Endothelial cell of umbilical vein (primary cell): ENCODE data around the gene INHA. TPM values are rescaled to one million over a fixed set of nuclear protein-coding genes. Genes with fewer than 3 reads are reported as not detected.

ENCODE experiments used
- BruUV-seq: library from RNA; stranded (reverse); fragments of 400-500 nt; replicated peaks from 2 replicates; lab custom pipeline; 2021; lab: Mats Ljungman, UMichigan
- CTCF ChIA-PET: fragments of 300-600, 350-600 bp; sonication (Branson Sonifier 250); formaldehyde crosslinking; loops from one replicate; lab custom pipeline; 2021; ENCODE audit warnings: antibody characterized with exemption, inconsistent platforms; lab: Charles Lee
- POLR2A ChIA-PET: fragments of 300-600, 350-600 bp; sonication (Branson Sonifier 250); formaldehyde crosslinking; loops from one replicate; lab custom pipeline; 2021; ENCODE audit warnings: antibody characterized with exemption, inconsistent platforms; lab: Charles Lee
- DNase-seq: peaks from one replicate; pipeline ENCODE4 v3.0.0-alpha.2; 2011; ENCODE audit warnings: low read depth, low spot score
- FAIRE-seq: peaks from 2 replicates; lab custom pipeline; 2011; peaks lifted over from hg19 to GRCh38; lab: Jason Lieb, UNC
- H2AFZ ChIP-seq: 2 replicates; pipeline ENCODE4 v1.6.0; 2012; ENCODE audit warnings: low read depth, low read length, control low read depth, inconsistent platforms
- H3K27ac ChIP-seq: 2 replicates; pipeline ENCODE4 v1.5.1; 2011; ENCODE audit warnings: low read depth, mild to moderate bottlenecking, control low read depth, low read length, moderate library complexity; ENCODE audit not compliant: insufficient read depth
- H3K27me3 ChIP-seq, 2 experiments: 2 replicates each; pipeline versions ENCODE4 v1.6.0 to v1.6.1; 2011; ENCODE audit warnings: low read length in 2 of 2, mixed read lengths in 1 of 2; ENCODE audit not compliant: control insufficient read depth in 2 of 2, insufficient read depth in 2 of 2
- H3K36me3 ChIP-seq, 2 experiments: 2 replicates in 1 of 2; 3 replicates in 1 of 2; pipeline ENCODE4 v1.5.1; 2011; ENCODE audit warnings: low read length in 2 of 2, mild to moderate bottlenecking in 1 of 2, moderate library complexity in 1 of 2; ENCODE audit not compliant: control insufficient read depth in 2 of 2, insufficient read depth in 2 of 2; ENCODE audit errors: extremely low read depth in 1 of 2
- H3K4me1 ChIP-seq: 3 replicates; pipeline ENCODE4 v1.5.1; 2011; ENCODE audit warnings: mild to moderate bottlenecking, low read length; ENCODE audit not compliant: control insufficient read depth, insufficient read depth; ENCODE audit errors: extremely low read depth
- H3K4me2 ChIP-seq: 2 replicates; pipeline ENCODE4 v1.6.1; 2011; ENCODE audit warnings: low read length, control low read depth, mixed read lengths; ENCODE audit not compliant: insufficient read depth
- H3K4me3 ChIP-seq, 3 experiments: fragments of 200-600 bp in 1 of 3; sonication (generic), shearing (Covaris generic) in 1 of 3; replicated peaks in 1 of 3; 2 replicates each; pipeline ENCODE4 v1.5.1; 2011 to 2016; ENCODE audit warnings: control low read depth in 3 of 3, low read length in 3 of 3, mild to moderate bottlenecking in 2 of 3, inconsistent platforms in 1 of 3, low read depth in 1 of 3, moderate library complexity in 1 of 3; ENCODE audit not compliant: insufficient read depth in 1 of 3
- H3K79me2 ChIP-seq: 2 replicates; pipeline ENCODE4 v1.6.0; 2012; ENCODE audit warnings: low read length, inconsistent platforms; ENCODE audit not compliant: control insufficient read depth, insufficient read depth
- H3K9ac ChIP-seq: replicated peaks from 2 replicates; pipeline ENCODE3; 2011; ENCODE audit warnings: low read length, control low read depth; ENCODE audit not compliant: insufficient read depth; ENCODE audit errors: extremely low read depth
- H3K9me1 ChIP-seq: replicated peaks from 3 replicates; pipeline ENCODE4 v1.6.0; 2011; ENCODE audit warnings: mild to moderate bottlenecking, low read length; ENCODE audit not compliant: control insufficient read depth, insufficient read depth; ENCODE audit errors: extremely low read depth
- H3K9me3 ChIP-seq: replicated peaks from 2 replicates; pipeline ENCODE4 v1.5.1; 2012; ENCODE audit warnings: low read length, inconsistent platforms; ENCODE audit not compliant: control insufficient read depth, insufficient read depth
- H4K20me1 ChIP-seq: replicated peaks from 2 replicates; pipeline ENCODE3; 2011; ENCODE audit warnings: mild to moderate bottlenecking, low read length; ENCODE audit not compliant: control insufficient read depth, insufficient read depth; ENCODE audit errors: extremely low read depth
- EZH2 ChIP-seq: IDR thresholded peaks from 2 replicates; pipeline ENCODE4 v1.6.1; 2012; ENCODE audit warnings: borderline replicate concordance, low read depth, mild to moderate bottlenecking, moderate library complexity, low read length, inconsistent platforms; ENCODE audit not compliant: severe bottlenecking
- FOS ChIP-seq: IDR thresholded peaks from 2 replicates; pipeline ENCODE4 v1.6.1; 2011; ENCODE audit warnings: mild to moderate bottlenecking, low read length, moderate library complexity, borderline replicate concordance; ENCODE audit not compliant: insufficient read depth
- GATA2 ChIP-seq: IDR thresholded peaks from 2 replicates; pipeline ENCODE4 v1.7.0; 2011; ENCODE audit warnings: low read depth, mild to moderate bottlenecking, moderate library complexity, mixed read lengths, low read length; ENCODE audit not compliant: insufficient read length, insufficient read depth
- JUN ChIP-seq: IDR thresholded peaks from 2 replicates; pipeline ENCODE4 v1.6.1; 2011; ENCODE audit warnings: borderline replicate concordance, low read depth; ENCODE audit not compliant: insufficient read length, insufficient read depth
- MYC ChIP-seq: IDR thresholded peaks from one replicate; pipeline ENCODE4 v1.6.1; 2011; ENCODE audit warnings: mild to moderate bottlenecking, low read depth, low read length
- POLR2A ChIP-seq: IDR thresholded peaks from 2 replicates; pipeline ENCODE4 v1.6.1; 2012; ENCODE audit warnings: low read depth, mild to moderate bottlenecking, control low read depth, low read length
- POLR2AphosphoS5 ChIP-seq: IDR thresholded peaks from 2 replicates; pipeline ENCODE4 v1.6.1; 2012; ENCODE audit warnings: low read depth, mild to moderate bottlenecking, control low read depth, low read length, moderate library complexity; ENCODE audit not compliant: insufficient read depth
- dilution Hi-C: fragments of 300-500 bp; cut with MboI; formaldehyde crosslinking; loops from one replicate; pipeline ENCODE4 v1.15.0; 2019; ENCODE audit warnings: low sequenced_read_pairs; ENCODE audit not compliant: extremely low pct_ligation_motif_present
- intact Hi-C: fragments of 100-400 bp; cut with micrococcal nuclease; formaldehyde crosslinking; loops from one replicate; pipeline ENCODE4 v1.10.0; 2022
- polyA plus RNA-seq, 4 experiments: library from polyadenylated mRNA; depleted of rRNA in 3 of 4; stranded (reverse) in 3 of 4; unstranded in 1 of 4; fragments of >200 nt; gene quantifications; 2 replicates each; pipeline versions ENCODE4 v1.2.1 to v1.2.3, GENCODE V29; 2011 to 2012; ENCODE audit warnings: missing spikeins in 1 of 4
- total RNA-seq: library from RNA; stranded (reverse); gene quantifications from 2 replicates; pipeline ENCODE4 v1.2.3, GENCODE V29; 2021
- TF ChIP-seq, protein P1 (sequence below): IDR thresholded peaks from 2 replicates; pipeline ENCODE4 v1.6.1; 2011; ENCODE audit not compliant: insufficient read depth, insufficient read length
- TF ChIP-seq, protein P2 (sequence below), 2 donors: IDR thresholded peaks; 1 replicate in 1 of 2; 2 replicates in 1 of 2; pipeline ENCODE4 v1.5.1; 2011; ENCODE audit warnings: low read length in 2 of 2, mild to moderate bottlenecking in 2 of 2, moderate library complexity in 2 of 2, control low read depth in 1 of 2, inconsistent platforms in 1 of 2, low read depth in 1 of 2; ENCODE audit not compliant: insufficient read depth in 1 of 2; ENCODE audit errors: extremely low read depth in 1 of 2

Gene INHA
- total and polyA plus RNA-seq, 2 donors (not counting 3 experiments of a cell fraction or from before 2014, with no cell fraction given), result 0.06 TPM; not detected in 1

DNA sequence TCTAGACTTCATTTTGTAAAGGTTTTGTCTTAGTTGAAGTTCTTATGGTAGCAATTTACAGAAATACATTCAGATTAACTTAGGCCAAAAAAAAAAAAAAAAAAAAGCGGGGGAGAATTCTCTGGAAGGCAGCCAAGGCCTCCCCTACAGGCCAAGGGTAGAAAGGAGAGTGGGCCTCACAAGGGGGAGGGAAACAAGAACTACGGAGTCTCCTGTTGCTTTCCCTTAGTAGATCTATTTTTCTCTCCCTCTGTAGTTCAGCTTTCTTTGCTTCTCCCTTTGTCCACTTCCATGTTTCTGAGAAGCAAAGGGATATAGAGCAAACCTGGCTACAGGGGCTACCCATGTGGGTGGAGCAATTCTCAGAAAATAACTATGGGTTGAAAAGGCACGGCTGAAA, 23.1 kb downstream of the INHA start:
- Histone ChIP-seq H3K36me3 (no peaks in the 10 kb centered on the region), H3K9ac (no peak overlapping the region), H4K20me1 (no peaks in the 10 kb centered on the region), H3K4me1 (peaks cover 12% of the 10 kb centered on the region), H3K9me1 (no peaks in the 10 kb centered on the region), H2AFZ (no peak overlapping the region), H3K79me2 (no peaks in the 10 kb centered on the region), H3K9me3 (no peaks in the 10 kb centered on the region), H3K4me3 (no peak overlapping the region), H3K27me3 (peaks cover 0 to 2% of the 10 kb centered on the region in 2 experiments), H3K4me2 (no peak overlapping the region), H3K27ac (no peak overlapping the region)
- CTCF ChIA-PET, result interaction anchor here (0.7 to 3.6 kb wide), 3 partner anchors 35 to 99 kb away, joined by 4 to 23 read pairs (median 4); a partner anchor contains a TSS
- FAIRE-seq, result no peak
- dilution Hi-C loops, result no loop called here
- intact Hi-C loops, result no loop called here
- POLR2A ChIA-PET, result no interaction called here
- BruUV-seq, result no TSS peak
- no peak for TF ChIP-seq GATA2
- no peak for TF ChIP-seq POLR2A
- no peak for TF ChIP-seq EZH2
- DNase-seq, result no peak

DNA sequence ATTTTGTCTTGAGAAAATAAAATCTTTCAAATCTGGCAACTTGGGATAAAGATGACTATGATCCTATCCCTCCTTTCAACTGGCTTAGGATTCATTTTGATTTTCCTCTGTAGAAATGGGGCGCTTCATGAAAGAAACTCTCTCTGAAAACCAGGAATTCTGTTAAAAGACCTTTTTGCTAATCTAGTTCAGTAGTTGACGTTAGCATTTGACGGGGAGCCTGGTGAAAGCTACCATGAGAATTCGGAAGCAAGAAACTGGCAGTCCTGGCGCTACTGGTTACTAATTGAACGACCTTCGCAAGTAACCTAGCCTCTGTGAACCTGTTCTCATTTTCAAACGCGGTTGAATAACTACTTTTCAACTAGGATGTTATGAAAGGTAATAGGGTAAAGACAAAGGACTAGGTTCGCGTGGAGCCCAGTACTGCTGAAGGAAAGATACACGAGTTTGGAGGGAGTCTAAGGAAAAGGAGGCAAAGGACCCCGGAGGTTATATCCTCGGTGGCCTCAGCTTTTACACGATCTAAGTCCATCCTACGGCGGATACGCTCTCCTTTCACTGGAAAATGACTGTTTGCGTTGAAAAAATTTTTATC, 24.9 kb downstream of the INHA start:
- H3K9ac ChIP-seq, result peak overlapping the region; percentile 90
- peak overlapping the region; percentile 98 for H2AFZ ChIP-seq
- CTCF ChIA-PET, result interaction anchor here (0.7 to 3.6 kb wide), 7 partner anchors 26 to 101 kb away, joined by 3 to 23 read pairs (median 4); partner anchors contain the start of gene OBSL1
- TF ChIP-seq MYC (no peak), GATA2 (no peak), EZH2 (no peak), POLR2A (no peak), FOS (no peak), POLR2AphosphoS5 (no peak), JUN (no peak)
- TF ChIP-seq, protein P1, sequence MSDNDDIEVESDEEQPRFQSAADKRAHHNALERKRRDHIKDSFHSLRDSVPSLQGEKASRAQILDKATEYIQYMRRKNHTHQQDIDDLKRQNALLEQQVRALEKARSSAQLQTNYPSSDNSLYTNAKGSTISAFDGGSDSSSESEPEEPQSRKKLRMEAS, result no peak
- TF ChIP-seq, protein P2, sequence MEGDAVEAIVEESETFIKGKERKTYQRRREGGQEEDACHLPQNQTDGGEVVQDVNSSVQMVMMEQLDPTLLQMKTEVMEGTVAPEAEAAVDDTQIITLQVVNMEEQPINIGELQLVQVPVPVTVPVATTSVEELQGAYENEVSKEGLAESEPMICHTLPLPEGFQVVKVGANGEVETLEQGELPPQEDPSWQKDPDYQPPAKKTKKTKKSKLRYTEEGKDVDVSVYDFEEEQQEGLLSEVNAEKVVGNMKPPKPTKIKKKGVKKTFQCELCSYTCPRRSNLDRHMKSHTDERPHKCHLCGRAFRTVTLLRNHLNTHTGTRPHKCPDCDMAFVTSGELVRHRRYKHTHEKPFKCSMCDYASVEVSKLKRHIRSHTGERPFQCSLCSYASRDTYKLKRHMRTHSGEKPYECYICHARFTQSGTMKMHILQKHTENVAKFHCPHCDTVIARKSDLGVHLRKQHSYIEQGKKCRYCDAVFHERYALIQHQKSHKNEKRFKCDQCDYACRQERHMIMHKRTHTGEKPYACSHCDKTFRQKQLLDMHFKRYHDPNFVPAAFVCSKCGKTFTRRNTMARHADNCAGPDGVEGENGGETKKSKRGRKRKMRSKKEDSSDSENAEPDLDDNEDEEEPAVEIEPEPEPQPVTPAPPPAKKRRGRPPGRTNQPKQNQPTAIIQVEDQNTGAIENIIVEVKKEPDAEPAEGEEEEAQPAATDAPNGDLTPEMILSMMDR (IDR thresholded peaks at IDR 0.05; ENCODE audit: extremely low read depth in 1 of 2, insufficient read depth in 1 of 2, low read depth in 1 of 2, low read length in 2 of 2), result no peak
- POLR2A ChIA-PET, result interaction anchor here (0.7 kb wide), 1 partner anchor 31 kb away, joined by 5 read pairs; no protein-coding TSS in a partner anchor
- peak overlapping the region; percentile 86 for H3K27ac ChIP-seq
- no peaks in the 10 kb centered on the region for H3K27me3 ChIP-seq
- peak overlapping the region; percentile 81 for H3K4me2 ChIP-seq
- peaks cover 12% of the 10 kb centered on the region for H3K4me1 ChIP-seq
- H3K4me3 ChIP-seq, result peak overlapping the region; percentile 47 to 76 (median 67)
- intact Hi-C loops (loop anchor here (1.0 kb wide), 4 partner anchors 26 to 209 kb away; partner anchors contain the start of genes CHPF and OBSL1), dilution Hi-C loops (no loop called here)
- BruUV-seq, result TSS peak; percentile 92
- peaks cover 0 to 9% of the 10 kb centered on the region in 2 experiments for H3K36me3 ChIP-seq
- no peaks in the 10 kb centered on the region for H3K79me2 ChIP-seq
- DNase-seq, result no peak
- peak; percentile 55 for FAIRE-seq
- no peaks in the 10 kb centered on the region for H4K20me1 ChIP-seq
- H3K9me3 ChIP-seq, result no peaks in the 10 kb centered on the region
- H3K9me1 ChIP-seq, result no peaks in the 10 kb centered on the region
